Hepatocyte (in vitro differentiated cells): ENCODE data around the gene STK32C. TPM values are rescaled to one million over a fixed set of nuclear protein-coding genes. Genes with fewer than 3 reads are reported as not detected.

ENCODE experiments used
- DNase-seq: peaks from one replicate; pipeline ENCODE4 v3.0.0-alpha.2; 2016; ENCODE audit warnings: low spot score
- H2AFZ ChIP-seq: fragments of 200-600 bp; sonication (generic); 2 replicates; pipeline ENCODE4 v1.6.0; 2016; ENCODE audit warnings: antibody characterized with exemption, mild to moderate bottlenecking
- H3K27ac ChIP-seq: fragments of 200-600 bp; sonication (generic); 2 replicates; pipeline ENCODE4 v1.5.1; 2016; ENCODE audit warnings: mild to moderate bottlenecking
- H3K27me3 ChIP-seq: fragments of 200-600 bp; sonication (generic); 2 replicates; pipeline ENCODE4 v1.6.1; 2016
- H3K36me3 ChIP-seq: fragments of 200-600 bp; sonication (generic); replicated peaks from 2 replicates; pipeline ENCODE4 v1.5.1; 2016; ENCODE audit warnings: low read depth; ENCODE audit not compliant: insufficient read depth
- H3K4me1 ChIP-seq: fragments of 200-600 bp; sonication (generic); 2 replicates; pipeline ENCODE4 v1.5.1; 2016; ENCODE audit warnings: mild to moderate bottlenecking, moderate library complexity; ENCODE audit not compliant: insufficient read depth
- H3K4me2 ChIP-seq: fragments of 200-600 bp; sonication (generic); 2 replicates; pipeline ENCODE4 v1.6.0; 2016
- H3K4me3 ChIP-seq: fragments of 200-600 bp; sonication (generic); 2 replicates; pipeline ENCODE4 v1.5.1; 2016; ENCODE audit warnings: mild to moderate bottlenecking
- H3K79me2 ChIP-seq: fragments of 200-600 bp; sonication (generic); 2 replicates; pipeline ENCODE4 v1.6.0; 2017; ENCODE audit warnings: mild to moderate bottlenecking
- H3K9me2 ChIP-seq: fragments of 200-600 bp; sonication (generic); replicated peaks from 2 replicates; pipeline ENCODE4 v1.6.0; 2017; ENCODE audit warnings: mild to moderate bottlenecking; ENCODE audit not compliant: insufficient read depth
- H3K9me3 ChIP-seq: fragments of 200-600 bp; sonication (generic); 2 replicates; pipeline ENCODE4 v1.5.1; 2016; ENCODE audit warnings: low read depth, mild to moderate bottlenecking
- H4K20me1 ChIP-seq: fragments of 200-600 bp; sonication (generic); 2 replicates; pipeline ENCODE4 v1.6.0; 2016; ENCODE audit warnings: mild to moderate bottlenecking; ENCODE audit not compliant: insufficient read depth, poor library complexity, severe bottlenecking
- EZH2 ChIP-seq: fragments of 200-600 bp; sonication (generic); IDR thresholded peaks from 2 replicates; pipeline ENCODE4 v1.6.1; 2016; ENCODE audit warnings: antibody characterized with exemption, mild to moderate bottlenecking, borderline replicate concordance
- EZH2phosphoT487 ChIP-seq: fragments of 200-600 bp; sonication (generic); IDR thresholded peaks from one replicate; pipeline ENCODE4 v1.6.1; 2018; ENCODE audit warnings: antibody characterized with exemption, mild to moderate bottlenecking, low read depth, moderate library complexity; ENCODE audit not compliant: unreplicated experiment, severe bottlenecking
- WGBS: methylation state at CpG from one replicate; pipeline ENCODE4 v1.1.6; 2016; ENCODE audit warnings: low lambda C conversion rate; ENCODE audit errors: missing lambda C conversion rate; 5-methylcytosine and 5-hydroxymethylcytosine counted together
- polyA plus RNA-seq: library from polyadenylated mRNA; unstranded; fragments of >200 nt; fragmentation: Nextera tagmentation; extraction: Ambion mirVana; gene quantifications from 2 replicates; pipeline ENCODE4 v1.2.1, GENCODE V29; 2016
- total RNA-seq: library from RNA; depleted of rRNA; stranded (reverse); fragments of >200 nt; gene quantifications from 2 replicates; pipeline ENCODE4 v1.2.3, GENCODE V29; 2014
- TF ChIP-seq, protein P1 (sequence below): fragments of 200-600 bp; sonication (generic); IDR thresholded peaks from 2 replicates; pipeline ENCODE4 v1.5.1; 2016; ENCODE audit warnings: antibody characterized with exemption, mild to moderate bottlenecking; ENCODE audit not compliant: poor library complexity

Gene STK32C
- total and polyA plus RNA-seq, 2 experiments from 2014 or later, result 7.9 to 12.2 TPM

GRCh38 chr10:132200344-132201110 is 107.2 kb downstream of the STK32C start:
- Histone ChIP-seq H3K4me2 (no peak overlapping the region), H3K27ac (no peak overlapping the region), H3K4me1 (no peaks in the 10 kb centered on the region), H3K9me2 (no peaks in the 10 kb centered on the region), H3K27me3 (no peaks in the 10 kb centered on the region), H3K79me2 (no peaks in the 10 kb centered on the region), H2AFZ (no peak overlapping the region), H3K9me3 (no peaks in the 10 kb centered on the region), H4K20me1 (no peaks in the 10 kb centered on the region), H3K4me3 (no peak overlapping the region), H3K36me3 (no peaks in the 10 kb centered on the region)
- TF ChIP-seq, protein P1, sequence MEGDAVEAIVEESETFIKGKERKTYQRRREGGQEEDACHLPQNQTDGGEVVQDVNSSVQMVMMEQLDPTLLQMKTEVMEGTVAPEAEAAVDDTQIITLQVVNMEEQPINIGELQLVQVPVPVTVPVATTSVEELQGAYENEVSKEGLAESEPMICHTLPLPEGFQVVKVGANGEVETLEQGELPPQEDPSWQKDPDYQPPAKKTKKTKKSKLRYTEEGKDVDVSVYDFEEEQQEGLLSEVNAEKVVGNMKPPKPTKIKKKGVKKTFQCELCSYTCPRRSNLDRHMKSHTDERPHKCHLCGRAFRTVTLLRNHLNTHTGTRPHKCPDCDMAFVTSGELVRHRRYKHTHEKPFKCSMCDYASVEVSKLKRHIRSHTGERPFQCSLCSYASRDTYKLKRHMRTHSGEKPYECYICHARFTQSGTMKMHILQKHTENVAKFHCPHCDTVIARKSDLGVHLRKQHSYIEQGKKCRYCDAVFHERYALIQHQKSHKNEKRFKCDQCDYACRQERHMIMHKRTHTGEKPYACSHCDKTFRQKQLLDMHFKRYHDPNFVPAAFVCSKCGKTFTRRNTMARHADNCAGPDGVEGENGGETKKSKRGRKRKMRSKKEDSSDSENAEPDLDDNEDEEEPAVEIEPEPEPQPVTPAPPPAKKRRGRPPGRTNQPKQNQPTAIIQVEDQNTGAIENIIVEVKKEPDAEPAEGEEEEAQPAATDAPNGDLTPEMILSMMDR, result no peak
- TF ChIP-seq EZH2phosphoT487, result no peak
- no peak for TF ChIP-seq EZH2
- 92% methylated on average over 34 of the region's 35 CpGs for WGBS
- DNase-seq, result no peak

- Histone ChIP-seq H3K4me2 (no peak overlapping the region), H3K4me1 (no peaks in the 10 kb centered on the region), H3K36me3 (no peaks in the 10 kb centered on the region), H3K79me2 (no peaks in the 10 kb centered on the region), H3K9me2 (no peaks in the 10 kb centered on the region), H2AFZ (no peak overlapping the region), H3K9me3 (no peaks in the 10 kb centered on the region), H3K27ac (no peak overlapping the region), H3K27me3 (no peaks in the 10 kb centered on the region), H4K20me1 (no peaks in the 10 kb centered on the region), H3K4me3 (no peak overlapping the region)
- TF ChIP-seq, protein P1, result no peak
- no peak for TF ChIP-seq EZH2phosphoT487
- no peak for TF ChIP-seq EZH2
- no peak for DNase-seq
- WGBS, result 97% methylated on average over 16 of the region's 16 CpGs
These were observed 107.9 kb downstream of the STK32C start for GRCh38 chr10:132199854-132200311.

GRCh38 chr10:132199268-132199853 is 108.4 kb downstream of the STK32C start:
- no peak overlapping the region for H3K4me3 ChIP-seq
- DNase-seq, result no peak
- H3K4me1 ChIP-seq, result no peaks in the 10 kb centered on the region
- no peak overlapping the region for H3K4me2 ChIP-seq
- no peaks in the 10 kb centered on the region for H3K27me3 ChIP-seq
- H3K36me3 ChIP-seq, result no peaks in the 10 kb centered on the region
- WGBS, result 90% methylated on average over 10 of the region's 11 CpGs
- H3K9me3 ChIP-seq, result no peaks in the 10 kb centered on the region
- no peak overlapping the region for H2AFZ ChIP-seq
- H3K9me2 ChIP-seq, result no peaks in the 10 kb centered on the region
- TF ChIP-seq EZH2, result no peak
- TF ChIP-seq, protein P1, result no peak
- TF ChIP-seq EZH2phosphoT487, result no peak
- H3K27ac ChIP-seq, result no peak overlapping the region
- no peaks in the 10 kb centered on the region for H3K79me2 ChIP-seq
- H4K20me1 ChIP-seq, result no peaks in the 10 kb centered on the region
